SH-SY5Y (cell line): ENCODE data around the gene PML.

Source experiments
- GATA2 ChIP-seq: IDR thresholded peaks from 2 replicates; pipeline ENCODE4 v1.6.1; 2011; ENCODE audit warnings: mild to moderate bottlenecking, low read depth, low read length
- GATA3 ChIP-seq: IDR thresholded peaks from 2 replicates; pipeline ENCODE4 v1.6.1; 2011; ENCODE audit warnings: low read depth, mild to moderate bottlenecking, low read length, moderate library complexity

DNA sequence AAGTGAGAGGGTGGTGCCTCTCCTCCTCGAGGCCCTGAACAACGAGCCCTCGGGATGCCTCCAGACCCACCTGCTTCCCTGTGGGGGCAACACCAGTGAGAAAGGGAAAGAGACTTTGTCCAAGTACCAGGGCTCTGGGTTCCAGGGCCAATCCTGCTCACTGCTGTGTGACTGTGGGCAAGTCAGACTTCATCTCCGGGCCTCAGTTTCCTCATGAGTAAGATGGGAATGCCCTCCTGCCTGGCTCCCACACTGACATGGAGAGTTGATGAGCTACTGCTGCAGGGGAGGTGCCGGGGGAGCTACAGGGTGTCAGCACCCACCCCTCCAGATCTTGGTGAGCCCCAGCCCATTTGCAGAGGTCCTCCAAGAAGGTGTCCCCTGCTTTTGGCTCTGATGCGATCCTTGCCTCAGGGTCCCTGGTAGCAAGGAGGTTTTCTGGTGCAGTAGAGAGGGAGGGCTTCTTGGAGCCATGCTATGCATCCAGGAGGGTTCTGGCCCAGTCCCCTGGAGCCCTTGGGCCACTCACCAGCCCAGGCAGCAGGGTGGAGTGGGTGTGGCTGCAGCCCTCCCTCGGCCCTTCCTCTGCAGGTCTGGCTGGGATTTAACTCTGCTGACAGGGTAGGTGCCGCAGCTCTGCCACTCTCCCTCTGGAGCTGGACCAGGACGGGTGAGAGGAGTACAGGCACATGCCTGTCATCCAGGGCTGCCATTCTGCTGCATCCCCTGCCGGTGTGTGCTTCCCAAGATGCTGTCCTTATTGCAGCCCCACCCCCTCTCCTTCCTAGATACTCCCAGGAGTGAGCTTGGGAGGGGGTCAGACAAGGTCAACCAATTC is 41.4 kb upstream of the PML start:
- TF ChIP-seq GATA3 (no peak), GATA2 (no peak)
